CD4-positive, alpha-beta T cell treated with Interferon alpha-2 for 1 hour (primary cell): ENCODE measurements around the gene FOXA2.

Experiments used
- DNase-seq, 2 donors: peaks; one replicate each; pipeline ENCODE4 v3.0.0-alpha.2; 2020 to 2022

FOXA2 gene

GRCh38 chr20:22583773-22584521 is 425 bp downstream of the FOXA2 start:
- DNase-seq, result no peak

GRCh38 chr20:22582964-22583772 is 1.2 kb downstream of the FOXA2 start:
- no peak for DNase-seq

GRCh38 chr20:22582386-22582963 is 1.9 kb downstream of the FOXA2 start:
- DNase-seq, result no peak

- DNase-seq, result no peak
These were observed 2.7 kb downstream of the FOXA2 start for GRCh38 chr20:22581437-22582385.

- DNase-seq, result no peak
These were observed 4.4 kb downstream of the FOXA2 start for GRCh38 chr20:22579711-22580697.

- DNase-seq, result no peak
These were observed 5.3 kb downstream of the FOXA2 start for GRCh38 chr20:22579119-22579427.

GRCh38 chr20:22578221-22579118 is 5.9 kb downstream of the FOXA2 start:
- no peak for DNase-seq

GRCh38 chr20:22577515-22578220 is 6.7 kb downstream of the FOXA2 start:
- no peak for DNase-seq

- no peak for DNase-seq
These were observed 7.4 kb downstream of the FOXA2 start for GRCh38 chr20:22576733-22577514.

- no peak for DNase-seq
These were observed 8.1 kb downstream of the FOXA2 start for GRCh38 chr20:22576273-22576672.

GRCh38 chr20:22575737-22576136 is 8.6 kb downstream of the FOXA2 start:
- DNase-seq, result no peak

- no peak for DNase-seq
These were observed 9.2 kb downstream of the FOXA2 start for GRCh38 chr20:22575087-22575721.

GRCh38 chr20:22574545-22575086 is 9.8 kb downstream of the FOXA2 start:
- DNase-seq, result no peak

- no peak for DNase-seq
These were observed 11.9 kb downstream of the FOXA2 start for GRCh38 chr20:22572491-22572890.

GRCh38 chr20:22572023-22572422 is 12.3 kb downstream of the FOXA2 start:
- no peak for DNase-seq

- no peak for DNase-seq
These were observed 15.0 kb downstream of the FOXA2 start for GRCh38 chr20:22569353-22569752.

- DNase-seq, result no peak
These were observed 15.5 kb downstream of the FOXA2 start for GRCh38 chr20:22568872-22569344.
